HG02610 (cell line): ENCODE data around the gene CDH22.

Source experiments
- ATAC-seq: cut with Tn5 transposase; IDR thresholded peaks from one replicate; pipeline ENCODE4 v1.9.1; 2021; ENCODE audit warnings: mild to moderate bottlenecking, moderate library complexity; ENCODE audit not compliant: unreplicated experiment

The CDH22 gene

DNA sequence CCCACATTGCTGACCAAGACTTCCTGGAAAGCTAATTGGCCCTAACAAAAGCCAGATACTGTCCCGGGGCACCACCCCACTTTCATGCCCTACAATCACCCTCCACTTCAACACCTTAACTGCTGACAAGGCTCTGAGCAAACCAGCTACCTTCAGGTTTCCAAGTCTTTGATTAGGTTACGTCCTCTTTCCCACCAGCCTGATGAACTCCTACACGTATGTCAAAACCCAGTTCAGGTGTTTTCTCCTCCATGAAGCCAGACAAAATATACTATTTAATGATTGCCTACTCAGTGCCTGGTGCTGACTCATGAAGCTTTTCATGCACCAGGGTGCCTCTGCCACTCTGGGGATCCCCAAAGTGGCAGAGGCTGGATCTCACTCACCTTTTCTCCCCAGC is 58.6 kb downstream of the CDH22 start:
- no peak for ATAC-seq

- ATAC-seq, result no peak
These were observed 61.7 kb downstream of the CDH22 start for GRCh38 chr20:46246559-46246958.

GRCh38 chr20:46243707-46244628 is 64.3 kb downstream of the CDH22 start:
- no peak for ATAC-seq

- ATAC-seq, result no peak
These were observed 65.9 kb downstream of the CDH22 start for GRCh38 chr20:46242390-46242789.

GRCh38 chr20:46240881-46241280 is 67.4 kb downstream of the CDH22 start:
- ATAC-seq, result no peak

GRCh38 chr20:46240065-46240464 is 68.2 kb downstream of the CDH22 start:
- ATAC-seq, result no peak

DNA sequence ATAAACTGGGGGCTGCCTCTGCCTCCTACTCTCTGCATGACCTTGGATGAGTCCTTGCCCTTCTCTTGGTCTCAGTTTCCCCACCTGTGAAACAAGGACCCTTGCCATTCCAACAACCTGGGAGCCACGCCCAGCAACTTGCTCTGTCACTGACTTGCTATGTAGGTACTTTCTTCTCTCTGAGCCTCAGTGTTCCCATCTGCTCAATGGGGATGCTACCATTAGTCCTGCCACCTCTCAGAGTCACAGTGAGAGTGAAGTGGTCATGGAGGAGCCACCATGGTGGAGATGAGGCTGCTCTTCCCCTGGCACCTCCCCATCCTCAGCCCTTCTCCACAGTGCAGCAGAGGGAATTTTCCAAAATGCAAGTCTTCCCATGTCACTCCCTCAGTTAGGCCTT is 70.6 kb downstream of the CDH22 start:
- ATAC-seq, result no peak

GRCh38 chr20:46237227-46237626 is 71.1 kb downstream of the CDH22 start:
- no peak for ATAC-seq

DNA sequence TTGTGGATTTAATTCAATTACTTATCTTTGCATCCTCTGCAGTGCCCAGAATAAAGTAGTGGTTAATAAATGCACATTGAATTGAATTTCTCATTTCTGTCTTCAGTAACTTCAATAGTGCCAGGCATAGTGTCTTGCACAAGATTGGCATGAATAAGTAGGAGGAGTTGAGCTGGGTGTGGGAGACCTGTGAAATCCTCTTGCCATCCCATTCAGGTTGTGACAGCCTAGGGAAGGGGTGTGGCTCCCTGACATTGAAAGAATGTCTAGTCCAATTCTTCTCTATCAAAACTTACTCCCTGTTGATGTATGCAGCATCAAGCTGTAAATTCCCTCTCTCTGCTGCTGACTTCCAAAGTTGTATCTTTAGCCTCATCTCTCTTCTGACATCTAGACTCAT is 73.2 kb downstream of the CDH22 start:
- no peak for ATAC-seq

GRCh38 chr20:46233701-46234100 is 74.6 kb downstream of the CDH22 start:
- no peak for ATAC-seq

DNA sequence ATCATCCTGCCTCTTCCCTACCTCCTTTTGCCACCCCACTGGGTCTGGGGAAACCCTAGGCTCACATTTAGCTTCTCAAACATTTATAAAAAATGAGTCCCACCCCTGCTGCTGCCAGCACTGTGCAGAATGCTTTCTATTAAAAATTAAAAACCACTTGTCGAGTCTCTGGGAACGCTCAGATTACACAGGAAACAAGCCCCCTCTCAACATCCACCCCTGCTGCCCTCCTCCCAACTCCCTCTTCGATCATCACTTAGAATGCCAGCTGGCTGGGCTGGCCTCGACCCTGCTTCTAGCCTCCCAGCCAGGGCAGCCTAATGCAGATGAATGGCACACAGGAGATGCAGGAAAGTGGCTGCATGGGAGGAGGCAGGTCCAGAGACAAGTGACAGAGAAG is 75.8 kb downstream of the CDH22 start:
- ATAC-seq, result no peak

DNA sequence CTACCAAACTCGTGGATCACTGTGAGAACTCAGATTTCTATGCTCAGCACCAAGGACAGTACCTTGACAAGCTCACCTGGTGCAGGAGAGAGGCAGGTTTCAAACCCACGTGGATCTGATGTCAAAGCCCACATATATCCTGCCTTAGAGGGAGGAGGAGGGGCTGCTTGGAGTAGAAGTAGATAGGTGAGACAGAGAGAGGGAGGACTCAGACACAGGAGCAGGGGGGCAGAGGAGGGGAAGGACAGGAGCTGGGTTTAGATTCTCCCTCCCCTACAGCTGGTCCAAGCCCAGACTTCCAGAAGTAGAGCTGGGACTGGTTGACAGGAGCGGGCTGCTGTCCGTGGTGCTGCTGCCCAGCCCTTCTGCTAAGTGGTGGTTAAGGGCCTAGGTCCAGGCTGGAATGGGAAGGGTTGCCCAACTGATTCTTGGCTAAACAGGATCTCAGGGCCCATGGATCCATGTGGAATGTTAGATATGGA is 77.5 kb downstream of the CDH22 start:
- no peak for ATAC-seq

DNA sequence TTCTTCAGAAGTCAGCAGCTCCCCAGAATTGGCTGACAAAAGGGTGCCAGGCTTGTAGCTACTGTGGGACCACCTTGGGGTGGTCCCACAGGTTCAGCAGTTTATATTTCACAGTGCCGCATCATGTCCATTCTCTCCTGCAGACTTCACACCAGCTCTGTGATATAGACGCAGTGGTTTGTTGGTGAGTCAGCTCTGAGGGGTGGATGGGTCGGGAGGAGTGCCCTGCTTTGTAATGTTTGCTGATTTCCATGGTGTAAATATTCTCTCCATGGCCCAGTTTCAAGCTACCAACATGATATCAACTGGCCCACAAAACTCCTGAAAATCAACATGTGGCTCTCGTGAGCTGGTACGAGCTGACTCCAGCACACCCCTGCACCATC is 78.2 kb downstream of the CDH22 start:
- no peak for ATAC-seq

- ATAC-seq, result no peak
These were observed 78.7 kb downstream of the CDH22 start for GRCh38 chr20:46229478-46230105.

DNA sequence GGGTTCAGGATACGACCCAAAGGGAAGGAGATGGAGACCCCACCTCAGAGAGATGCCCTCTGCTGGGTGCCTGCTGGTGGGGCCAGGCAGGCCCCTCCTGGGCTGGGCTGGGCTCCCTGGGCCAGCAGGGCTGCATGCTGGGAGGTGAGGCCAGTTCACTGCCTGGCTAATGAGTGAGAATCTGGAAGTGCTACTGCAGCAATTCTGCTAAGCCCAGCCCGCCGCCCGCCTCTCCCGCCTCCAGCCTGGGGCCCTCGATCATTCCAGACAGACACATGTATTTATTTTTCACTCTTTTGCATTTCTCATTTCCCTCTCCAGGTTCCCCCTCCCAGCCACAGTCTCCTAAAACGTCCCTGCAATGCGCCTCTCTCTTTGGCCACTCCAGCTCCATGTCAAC is 79.6 kb downstream of the CDH22 start:
- no peak for ATAC-seq

GRCh38 chr20:46227272-46227767 is 81.0 kb downstream of the CDH22 start:
- no peak for ATAC-seq

- ATAC-seq, result no peak
These were observed 81.7 kb downstream of the CDH22 start for GRCh38 chr20:46226602-46227001.

DNA sequence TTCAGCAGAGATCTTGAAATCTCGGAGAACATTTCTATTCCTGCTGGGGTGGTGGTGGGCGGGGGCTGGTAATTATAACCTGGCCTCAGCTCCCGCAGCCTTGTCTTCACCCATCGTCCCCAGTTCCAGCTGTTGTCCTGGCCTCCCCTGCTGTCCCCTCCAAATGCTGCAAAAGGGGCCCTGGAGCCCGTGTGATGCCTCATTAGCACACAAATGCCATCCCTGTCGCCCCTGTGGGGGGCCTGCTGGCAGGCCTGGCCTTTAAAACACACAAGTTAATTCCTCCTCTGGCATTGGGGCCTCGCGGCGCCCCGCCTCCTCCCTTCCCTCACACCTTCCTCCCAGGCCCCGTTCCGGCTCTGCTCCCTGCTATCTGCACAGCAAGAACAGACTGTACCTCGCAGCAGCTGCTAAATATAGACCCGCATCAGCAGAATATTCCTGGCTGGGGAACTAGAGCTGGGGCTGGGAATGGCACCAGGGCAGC is 85.7 kb downstream of the CDH22 start:
- no peak for ATAC-seq

- ATAC-seq, result no peak
These were observed 87.0 kb downstream of the CDH22 start for GRCh38 chr20:46221256-46221833.

DNA sequence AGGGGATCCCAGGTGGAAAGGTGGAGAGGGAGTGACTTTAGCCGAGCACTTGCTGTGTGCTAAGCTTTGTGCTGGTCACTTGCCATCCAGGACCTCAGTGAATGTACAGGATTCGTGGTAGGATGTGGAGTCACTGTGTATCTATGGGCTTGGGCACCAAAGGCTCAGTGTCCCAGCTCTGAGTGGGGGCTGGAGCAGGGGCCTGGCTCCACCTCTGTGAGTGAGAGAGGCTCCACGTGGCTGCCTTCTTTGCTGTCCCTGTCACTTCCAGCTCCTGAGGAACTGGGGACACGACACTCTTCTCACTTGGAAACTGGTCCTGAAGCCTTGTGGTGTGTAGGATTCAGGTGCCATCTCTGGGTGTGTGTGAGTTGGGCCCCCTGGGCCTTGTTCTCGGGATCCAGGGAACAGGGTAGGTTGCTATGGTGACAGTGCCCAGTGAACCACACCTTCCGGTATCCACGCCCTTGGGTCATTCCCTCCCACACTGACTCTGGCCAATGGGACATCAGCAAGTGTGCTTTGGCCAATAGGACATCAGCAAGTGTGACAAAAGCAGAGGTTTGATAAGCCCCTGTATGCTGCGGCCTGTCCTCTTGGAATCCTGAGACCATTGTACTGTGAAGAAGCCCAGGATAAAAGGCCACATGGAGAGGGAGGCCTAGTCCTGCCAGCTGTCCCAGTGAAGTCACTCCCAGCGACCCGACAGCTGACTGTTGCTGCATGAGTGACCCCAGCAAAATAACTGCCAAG is 87.7 kb downstream of the CDH22 start:
- ATAC-seq, result no peak

DNA sequence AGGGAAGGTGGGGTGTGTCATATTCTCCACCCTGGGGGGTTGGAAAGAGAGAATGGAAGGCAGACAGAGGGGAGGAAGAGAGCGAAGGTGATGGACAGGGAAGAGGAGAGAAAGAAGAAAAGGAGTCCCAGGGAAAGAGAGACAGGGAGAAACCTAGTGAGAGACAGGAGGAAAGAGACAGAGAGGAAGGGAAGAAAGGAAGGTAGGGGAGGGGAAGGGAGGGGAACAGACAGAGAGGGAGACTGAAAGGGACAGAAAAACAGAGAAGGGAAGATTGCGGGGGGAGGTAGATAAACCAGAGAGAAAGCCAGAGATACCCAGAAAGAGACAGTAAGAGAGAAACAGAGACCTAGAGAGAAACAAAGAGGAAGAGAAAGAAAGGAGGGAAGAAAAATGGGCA is 88.4 kb downstream of the CDH22 start:
- ATAC-seq, result no peak
